22Rv1 (cell line): Measurements from ENCODE around the gene TAOK1.

ENCODE experiments used
- CTCF ChIP-seq: fragments of 450-650 bp; IDR thresholded peaks from 2 replicates; pipeline ENCODE4 v1.5.1; 2017; ENCODE audit warnings: mild to moderate bottlenecking
- ZFX ChIP-seq: fragments of 450-650 bp; IDR thresholded peaks from 2 replicates; pipeline ENCODE4 v1.6.1; 2017; ENCODE audit warnings: antibody characterized with exemption, borderline replicate concordance

DNA sequence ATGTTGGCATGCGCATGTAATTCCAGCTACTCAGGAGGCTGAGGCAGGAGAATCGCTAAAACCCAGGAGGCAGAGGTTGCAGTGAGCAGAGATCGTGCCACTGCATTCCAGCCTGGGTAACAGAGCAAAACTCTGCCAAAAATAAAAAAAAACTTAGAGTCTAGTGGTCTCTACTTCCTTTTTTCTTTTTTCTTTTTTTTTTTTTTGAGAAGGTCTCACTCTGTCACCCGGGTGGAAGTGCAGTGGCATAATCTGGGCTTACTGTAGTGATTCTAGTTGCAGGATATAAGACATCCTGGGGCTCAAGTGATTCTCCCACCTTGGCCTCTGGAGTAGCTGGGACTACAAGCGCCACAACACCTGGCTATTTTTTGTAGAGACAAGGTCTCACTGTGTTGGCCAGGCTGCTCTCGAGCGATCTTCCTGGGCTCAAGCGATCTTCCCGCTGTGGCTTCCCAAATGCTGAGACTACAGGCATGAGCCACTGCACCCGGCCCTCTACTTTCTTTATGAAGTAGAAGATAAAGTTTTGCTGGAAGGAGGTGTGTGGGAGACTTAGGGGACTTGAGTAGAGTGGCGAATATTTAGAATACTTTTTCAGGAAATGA, 47.9 kb upstream of the TAOK1 start:
- no peak for TF ChIP-seq CTCF
- no peak for TF ChIP-seq ZFX
